Measurements from ENCODE around the gene CSNK1G1.

The CSNK1G1 gene

DNA sequence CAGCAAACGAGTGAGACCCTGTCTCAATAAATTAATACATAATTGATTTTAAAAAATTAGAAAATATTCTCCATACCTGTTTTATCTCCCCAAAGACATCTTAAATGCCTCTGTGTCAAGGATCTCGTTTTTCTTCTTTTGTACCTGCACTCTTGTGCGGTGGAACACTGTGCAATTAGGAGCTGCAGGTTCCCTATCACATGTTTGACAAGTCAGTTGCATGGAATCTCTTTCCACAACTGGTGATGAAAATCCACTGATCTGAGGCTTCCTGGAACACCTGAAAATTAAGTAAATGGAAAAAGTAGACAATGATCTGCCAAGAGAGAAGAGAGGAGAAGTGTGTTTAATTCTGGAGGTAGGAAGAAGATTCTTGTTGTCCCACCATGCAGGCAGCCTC is 207.4 kb downstream of the CSNK1G1 start:
- Histone ChIP-seq H3K27ac (ENCODE audit: low read depth, low read length) (no peak overlapping the region), H3K27me3 (ENCODE audit: insufficient read depth, low read length) (peaks cover 23% of the 10 kb centered on the region), H3K9me3 (ENCODE audit: insufficient read depth, low read depth, low read length) (no peaks in the 10 kb centered on the region), H3K36me3 (ENCODE audit: insufficient read depth, low read length) (0 out of 2 replicates have a peak, but pooled peaks cover 3% of the 10 kb centered on the region), H3K4me1 (ENCODE audit: insufficient read depth, low read length) (peaks cover 6% of the 10 kb centered on the region), H3K4me3 (ENCODE audit: low read length) (no peak overlapping the region), H3K9ac (ENCODE audit: low read depth, low read length) (no peak overlapping the region)
- WGBS, result 94% methylated on average over 2 of the region's 3 CpGs

DNA sequence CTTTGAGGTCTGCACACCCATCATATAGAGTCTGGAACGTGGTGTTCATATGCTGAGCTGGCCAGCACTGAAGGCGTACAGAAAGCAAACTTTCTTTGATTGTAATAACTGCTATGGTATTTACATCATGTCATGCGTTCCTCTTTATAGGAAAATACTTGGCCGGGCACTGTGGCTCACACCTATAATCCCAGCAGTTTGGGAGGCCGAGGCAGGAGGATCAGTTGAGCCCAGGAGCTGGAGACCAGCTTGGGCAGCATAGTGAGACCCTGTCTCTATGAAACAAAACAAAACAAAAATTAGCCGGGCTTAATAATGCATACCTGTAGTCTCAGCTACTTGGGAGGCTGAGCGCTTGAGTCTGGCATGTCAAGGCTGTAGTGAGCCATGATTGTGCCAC is 207.8 kb downstream of the CSNK1G1 start:
- H3K27ac ChIP-seq (ENCODE audit: low read depth, low read length), result no peak overlapping the region
- H3K9ac ChIP-seq (ENCODE audit: low read depth, low read length), result no peak overlapping the region
- no peaks in the 10 kb centered on the region for H3K9me3 ChIP-seq (ENCODE audit: insufficient read depth, low read depth, low read length)
- H3K36me3 ChIP-seq (ENCODE audit: insufficient read depth, low read length), result 0 out of 2 replicates have a peak, but pooled peaks cover 3% of the 10 kb centered on the region
- H3K4me3 ChIP-seq (ENCODE audit: low read length), result no peak overlapping the region
- peaks cover 20% of the 10 kb centered on the region for H3K27me3 ChIP-seq (ENCODE audit: insufficient read depth, low read length)
- peaks cover 6% of the 10 kb centered on the region for H3K4me1 ChIP-seq (ENCODE audit: insufficient read depth, low read length)
- 95% methylated on average over 7 of the region's 7 CpGs for WGBS

GRCh38 chr15:64146885-64147681 is 208.9 kb downstream of the CSNK1G1 start:
- 88% methylated on average over 26 of the region's 26 CpGs for WGBS
- Histone ChIP-seq H3K9ac (ENCODE audit: low read depth, low read length) (no peak overlapping the region), H3K4me3 (ENCODE audit: low read length) (no peak overlapping the region), H3K4me1 (ENCODE audit: insufficient read depth, low read length) (no peaks in the 10 kb centered on the region), H3K27ac (ENCODE audit: low read depth, low read length) (no peak overlapping the region), H3K36me3 (ENCODE audit: insufficient read depth, low read length) (0 out of 2 replicates have a peak, but pooled peaks cover 3% of the 10 kb centered on the region), H3K27me3 (ENCODE audit: insufficient read depth, low read length) (peaks cover 10% of the 10 kb centered on the region), H3K9me3 (ENCODE audit: insufficient read depth, low read depth, low read length) (no peaks in the 10 kb centered on the region)

GRCh38 chr15:64146520-64146884 is 209.5 kb downstream of the CSNK1G1 start:
- no peaks in the 10 kb centered on the region for H3K9me3 ChIP-seq (ENCODE audit: insufficient read depth, low read depth, low read length)
- H3K4me3 ChIP-seq (ENCODE audit: low read length), result no peak overlapping the region
- peaks cover 4% of the 10 kb centered on the region; the same call in 1 of the 2 replicates for H3K27me3 ChIP-seq (ENCODE audit: insufficient read depth, low read length)
- 0 out of 2 replicates have a peak, but pooled peaks cover 3% of the 10 kb centered on the region for H3K36me3 ChIP-seq (ENCODE audit: insufficient read depth, low read length)
- H3K4me1 ChIP-seq (ENCODE audit: insufficient read depth, low read length), result no peaks in the 10 kb centered on the region
- no peak overlapping the region for H3K27ac ChIP-seq (ENCODE audit: low read depth, low read length)
- 91% methylated on average over 1 of the region's 3 CpGs for WGBS
- H3K9ac ChIP-seq (ENCODE audit: low read depth, low read length), result no peak overlapping the region

DNA sequence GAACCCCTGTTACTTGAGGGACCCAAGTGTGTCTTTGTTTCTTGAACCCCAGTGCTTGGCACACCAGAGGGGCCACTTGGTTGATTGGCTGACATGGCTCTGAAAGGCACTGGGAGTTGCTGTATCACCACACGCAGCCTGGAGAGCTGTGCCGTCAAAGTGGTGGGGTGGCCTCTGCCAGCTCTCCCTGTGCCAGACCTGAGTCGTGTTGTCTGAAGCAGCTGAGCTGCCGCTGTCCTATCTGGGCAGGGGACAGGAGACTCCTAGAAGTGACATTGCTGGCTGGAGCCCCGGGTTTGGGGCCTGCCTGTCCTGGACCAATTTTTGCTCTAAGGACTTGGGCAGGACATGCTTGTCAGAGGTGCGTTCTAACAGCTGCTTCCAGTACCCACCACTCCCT is 209.9 kb downstream of the CSNK1G1 start:
- no peak overlapping the region for H3K9ac ChIP-seq (ENCODE audit: low read depth, low read length)
- H3K36me3 ChIP-seq (ENCODE audit: insufficient read depth, low read length), result 0 out of 2 replicates have a peak, but pooled peaks cover 3% of the 10 kb centered on the region
- no peak overlapping the region for H3K4me3 ChIP-seq (ENCODE audit: low read length)
- no peaks in the 10 kb centered on the region for H3K9me3 ChIP-seq (ENCODE audit: insufficient read depth, low read depth, low read length)
- WGBS, result 92% methylated on average over 6 of the region's 6 CpGs
- no peaks in the 10 kb centered on the region for H3K4me1 ChIP-seq (ENCODE audit: insufficient read depth, low read length)
- peaks cover 3% of the 10 kb centered on the region; the same call in 1 of the 2 replicates for H3K27me3 ChIP-seq (ENCODE audit: insufficient read depth, low read length)
- no peak overlapping the region for H3K27ac ChIP-seq (ENCODE audit: low read depth, low read length)

DNA sequence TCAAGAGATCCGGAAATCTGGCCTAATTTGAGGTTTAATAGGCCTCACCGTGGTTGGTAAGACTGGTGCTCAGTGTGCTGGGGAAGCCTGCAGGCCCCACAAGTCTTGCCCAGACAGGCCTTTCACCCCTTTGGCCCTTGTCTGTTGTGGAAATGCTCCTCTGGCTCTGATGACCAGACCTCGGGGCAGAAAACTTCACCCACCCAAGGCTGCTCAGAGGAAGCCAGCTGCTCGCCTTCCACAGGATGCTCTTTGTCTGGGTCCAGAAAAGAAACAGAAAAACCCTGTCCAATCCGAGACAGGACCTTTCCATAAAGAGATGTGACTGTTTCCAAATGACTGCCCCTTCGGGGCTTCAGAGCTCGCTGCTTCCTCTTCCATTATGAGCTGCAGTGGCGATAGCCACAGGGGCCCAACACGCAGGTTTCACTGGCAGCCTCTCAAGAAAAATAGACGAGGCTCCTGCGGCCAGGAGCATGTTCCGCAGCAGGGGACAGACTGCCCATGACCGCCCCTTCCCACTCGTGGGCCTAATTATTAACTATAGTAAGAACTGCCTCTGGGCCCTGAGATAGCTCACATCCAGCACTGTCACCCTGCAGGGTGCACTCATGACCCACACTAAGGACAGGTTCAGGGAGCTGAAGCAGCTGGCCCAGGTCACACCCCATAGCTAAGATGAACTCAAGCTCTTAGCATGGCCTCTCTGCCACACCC is 211.2 kb downstream of the CSNK1G1 start:
- no peak overlapping the region for H3K4me3 ChIP-seq (ENCODE audit: low read length)
- no peak overlapping the region for H3K27ac ChIP-seq (ENCODE audit: low read depth, low read length)
- H3K4me1 ChIP-seq (ENCODE audit: insufficient read depth, low read length), result no peaks in the 10 kb centered on the region
- H3K27me3 ChIP-seq (ENCODE audit: insufficient read depth, low read length), result no peaks in the 10 kb centered on the region
- no peaks in the 10 kb centered on the region for H3K9me3 ChIP-seq (ENCODE audit: insufficient read depth, low read depth, low read length)
- 0 out of 2 replicates have a peak, but pooled peaks cover 3% of the 10 kb centered on the region for H3K36me3 ChIP-seq (ENCODE audit: insufficient read depth, low read length)
- H3K9ac ChIP-seq (ENCODE audit: low read depth, low read length), result no peak overlapping the region
- WGBS, result 91% methylated on average over 14 of the region's 14 CpGs

DNA sequence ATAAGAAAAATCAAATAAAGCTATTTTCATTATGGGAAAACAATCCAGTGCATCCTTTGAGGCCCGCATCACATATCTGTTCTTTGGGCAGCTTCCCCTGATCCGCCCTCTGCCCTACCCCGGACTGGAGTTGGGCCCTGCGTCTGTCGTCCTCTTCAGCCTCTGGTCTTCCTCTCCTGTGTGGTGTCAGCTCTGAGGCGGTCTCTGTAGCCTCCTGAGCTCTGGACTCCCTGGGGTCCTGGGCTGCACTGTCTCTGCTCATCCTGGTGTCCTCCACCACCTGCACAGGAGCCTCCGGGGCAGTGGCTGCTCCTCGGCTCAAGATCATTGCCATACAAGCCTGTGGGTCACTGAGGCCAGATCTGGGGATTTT is 211.8 kb downstream of the CSNK1G1 start:
- 0 out of 2 replicates have a peak, but pooled peaks cover 3% of the 10 kb centered on the region for H3K36me3 ChIP-seq (ENCODE audit: insufficient read depth, low read length)
- H3K4me1 ChIP-seq (ENCODE audit: insufficient read depth, low read length), result no peaks in the 10 kb centered on the region
- no peak overlapping the region for H3K9ac ChIP-seq (ENCODE audit: low read depth, low read length)
- H3K9me3 ChIP-seq (ENCODE audit: insufficient read depth, low read depth, low read length), result no peaks in the 10 kb centered on the region
- no peaks in the 10 kb centered on the region for H3K27me3 ChIP-seq (ENCODE audit: insufficient read depth, low read length)
- H3K27ac ChIP-seq (ENCODE audit: low read depth, low read length), result no peak overlapping the region
- no peak overlapping the region for H3K4me3 ChIP-seq (ENCODE audit: low read length)
- 89% methylated on average over 8 of the region's 8 CpGs for WGBS

DNA sequence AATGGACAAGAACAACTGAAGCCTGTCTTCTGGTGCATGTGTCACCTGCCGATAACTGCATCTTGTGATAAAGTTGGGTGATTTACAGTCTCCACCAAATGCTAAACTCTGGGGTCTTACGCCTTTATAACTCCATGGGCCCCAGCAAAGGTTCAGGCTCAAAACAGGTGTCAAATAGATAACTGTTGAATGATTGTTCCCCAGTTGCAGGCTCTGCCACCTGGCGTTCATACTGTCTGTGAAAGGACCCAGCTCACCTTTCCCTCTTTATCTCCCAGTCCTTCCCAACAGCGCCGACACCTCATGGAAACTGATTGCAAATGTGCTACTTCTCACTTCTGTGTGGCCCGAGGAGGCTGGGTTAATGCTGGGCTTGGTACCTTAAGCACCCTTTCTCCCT is 212.7 kb downstream of the CSNK1G1 start:
- H3K36me3 ChIP-seq (ENCODE audit: insufficient read depth, low read length), result peaks cover 10% of the 10 kb centered on the region; the same call in 1 of the 2 replicates
- H3K9me3 ChIP-seq (ENCODE audit: insufficient read depth, low read depth, low read length), result no peaks in the 10 kb centered on the region
- H3K4me1 ChIP-seq (ENCODE audit: insufficient read depth, low read length), result no peaks in the 10 kb centered on the region
- no peak overlapping the region for H3K9ac ChIP-seq (ENCODE audit: low read depth, low read length)
- no peak overlapping the region for H3K4me3 ChIP-seq (ENCODE audit: low read length)
- no peak overlapping the region for H3K27ac ChIP-seq (ENCODE audit: low read depth, low read length)
- H3K27me3 ChIP-seq (ENCODE audit: insufficient read depth, low read length), result no peaks in the 10 kb centered on the region
- WGBS, result 85% methylated on average over 6 of the region's 6 CpGs

- no peaks in the 10 kb centered on the region for H3K4me1 ChIP-seq (ENCODE audit: insufficient read depth, low read length)
- H3K27ac ChIP-seq (ENCODE audit: low read depth, low read length), result no peak overlapping the region
- H3K27me3 ChIP-seq (ENCODE audit: insufficient read depth, low read length), result no peaks in the 10 kb centered on the region
- H3K36me3 ChIP-seq (ENCODE audit: insufficient read depth, low read length), result peaks cover 23% of the 10 kb centered on the region
- WGBS, result 93% methylated on average over 8 of the region's 8 CpGs
- H3K9ac ChIP-seq (ENCODE audit: low read depth, low read length), result no peak overlapping the region
- no peak overlapping the region for H3K4me3 ChIP-seq (ENCODE audit: low read length)
- no peaks in the 10 kb centered on the region for H3K9me3 ChIP-seq (ENCODE audit: insufficient read depth, low read depth, low read length)
Observed at GRCh38 chr15:64141798-64142512, 214.0 kb downstream of the CSNK1G1 start.

GRCh38 chr15:64138331-64138941 is 217.5 kb downstream of the CSNK1G1 start:
- Histone ChIP-seq H3K36me3 (ENCODE audit: insufficient read depth, low read length) (peaks cover 44% of the 10 kb centered on the region), H3K9me3 (ENCODE audit: insufficient read depth, low read depth, low read length) (no peaks in the 10 kb centered on the region), H3K4me1 (ENCODE audit: insufficient read depth, low read length) (no peaks in the 10 kb centered on the region), H3K4me3 (ENCODE audit: low read length) (no peak overlapping the region), H3K9ac (ENCODE audit: low read depth, low read length) (no peak overlapping the region), H3K27me3 (ENCODE audit: insufficient read depth, low read length) (no peaks in the 10 kb centered on the region), H3K27ac (ENCODE audit: low read depth, low read length) (no peak overlapping the region)
- WGBS, result 89% methylated on average over 4 of the region's 4 CpGs

Data from HUES64 (cell line).